ENCODE data around the gene HMGB4. TPM values are rescaled to one million over a fixed set of nuclear protein-coding genes. Genes with fewer than 3 reads are reported as not detected.

HMGB4 gene
- total RNA-seq, 1 donor from 2014 or later: not detected

- DNase-seq: no peak
These were observed 14.7 kb upstream of the HMGB4 start for GRCh38 chr1:33849211-33849610.

DNA sequence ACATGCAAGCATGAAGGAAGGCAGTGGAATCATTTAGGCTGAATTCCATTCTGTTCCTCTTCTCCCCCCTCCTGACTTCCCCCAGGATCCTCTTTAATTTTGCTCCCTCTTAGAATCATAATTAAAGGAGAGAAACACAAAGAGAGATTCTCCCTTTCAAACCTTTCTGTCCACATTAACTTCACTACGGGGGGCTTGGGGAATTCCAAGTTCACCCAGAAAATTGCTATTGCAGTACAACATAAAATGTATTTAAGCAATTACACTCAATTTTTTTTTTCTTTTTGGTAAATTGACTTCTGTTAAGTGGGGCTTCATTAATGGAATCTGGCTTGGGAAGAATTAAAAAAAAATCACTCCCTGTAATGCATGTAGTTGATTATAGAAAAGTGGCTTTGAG is 13.4 kb upstream of the HMGB4 start:
- no peak for DNase-seq

- DNase-seq: no peak
These were observed 11.2 kb upstream of the HMGB4 start for GRCh38 chr1:33852711-33853110.

GRCh38 chr1:33853431-33853830 is 10.4 kb upstream of the HMGB4 start:
- DNase-seq: no peak

DNA sequence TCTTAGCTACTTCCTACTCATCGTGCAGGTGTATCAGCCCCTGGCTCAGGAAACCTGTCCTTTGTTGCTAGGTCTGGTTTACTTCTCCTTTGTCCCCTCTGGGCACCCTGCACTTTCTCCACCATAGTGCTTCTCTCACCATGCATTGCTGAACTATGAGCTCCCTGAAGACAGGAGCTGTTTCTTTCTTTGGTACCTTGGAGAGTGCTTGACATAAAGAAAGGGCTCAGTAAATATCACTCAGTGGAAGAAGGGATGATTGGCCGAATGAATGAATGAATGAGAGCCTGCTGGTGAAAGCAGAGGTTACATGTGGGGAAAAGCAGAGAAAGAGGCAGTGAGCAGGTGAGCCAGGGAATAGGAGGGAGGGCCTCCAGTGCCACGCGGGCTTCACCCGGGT is 9.8 kb upstream of the HMGB4 start:
- DNase-seq: no peak

- no peak for DNase-seq
These were observed 3.2 kb upstream of the HMGB4 start for GRCh38 chr1:33860671-33861070.

- DNase-seq: no peak
These were observed 846 bp downstream of the HMGB4 start for GRCh38 chr1:33864460-33865389.

DNA sequence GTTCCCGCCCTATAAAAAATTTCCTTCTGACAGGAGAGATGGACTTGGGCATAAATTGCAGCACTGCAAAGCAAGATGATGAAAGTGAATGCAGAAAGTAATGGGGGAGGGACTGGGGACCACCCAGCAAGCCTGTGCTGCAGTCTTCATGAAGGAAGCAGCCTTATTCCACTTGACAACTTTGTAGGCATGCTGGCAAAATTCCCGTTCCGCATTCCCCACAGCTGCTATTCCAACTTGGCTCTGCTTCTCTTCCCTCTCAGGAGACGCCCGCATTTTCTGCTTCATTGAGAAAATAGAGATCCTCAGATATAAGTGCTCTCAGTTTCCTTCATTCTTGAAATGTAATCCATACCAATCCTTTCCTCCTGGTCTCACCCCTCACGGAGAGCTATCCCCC is 2.4 kb downstream of the HMGB4 start:
- no peak for DNase-seq

- DNase-seq: no peak
These were observed 3.8 kb downstream of the HMGB4 start for GRCh38 chr1:33867684-33868083.

DNA sequence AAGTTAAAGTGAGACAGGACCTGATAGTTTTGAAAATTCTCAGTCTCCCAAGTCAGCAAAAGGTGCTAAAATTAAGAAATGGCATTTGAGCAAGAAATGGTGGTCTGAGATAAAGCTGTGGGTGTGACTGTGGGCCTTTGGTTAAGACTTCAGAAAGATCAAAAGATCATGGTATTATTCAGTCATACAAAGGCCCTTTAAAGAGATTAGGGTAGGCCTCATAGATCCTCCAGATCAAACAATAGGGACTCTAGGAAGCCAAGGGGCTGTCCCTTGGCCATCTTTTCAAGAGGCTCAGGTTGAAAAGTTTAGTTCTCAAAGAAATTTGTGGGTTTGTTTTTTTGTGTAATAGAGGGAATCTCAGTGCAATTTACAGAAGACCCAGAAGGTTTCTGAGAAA is 8.4 kb downstream of the HMGB4 start:
- DNase-seq: no peak

DNA sequence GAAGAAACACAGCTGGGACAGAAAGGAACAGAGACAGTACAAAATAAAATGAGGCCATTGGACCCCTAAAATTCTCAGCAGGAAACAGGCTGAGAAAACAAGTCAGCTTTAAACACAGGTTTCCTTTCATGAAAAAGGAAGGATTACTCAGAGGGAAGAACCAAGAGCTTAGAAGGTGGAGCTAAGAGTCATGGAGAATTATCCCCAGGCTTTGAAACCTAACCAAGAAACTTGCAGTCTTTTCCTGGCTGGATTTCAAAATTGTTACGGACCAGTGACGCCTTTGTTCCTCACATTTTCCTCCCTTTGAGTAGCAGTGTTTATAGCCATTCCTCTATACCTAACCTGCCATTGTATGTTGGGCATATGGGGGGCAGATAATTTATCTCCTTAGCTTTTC is 8.8 kb downstream of the HMGB4 start:
- DNase-seq: no peak

- DNase-seq: no peak
These were observed 10.8 kb downstream of the HMGB4 start for GRCh38 chr1:33874636-33875035.

- no peak for DNase-seq
These were observed 12.0 kb downstream of the HMGB4 start for GRCh38 chr1:33875862-33876261.

DNA sequence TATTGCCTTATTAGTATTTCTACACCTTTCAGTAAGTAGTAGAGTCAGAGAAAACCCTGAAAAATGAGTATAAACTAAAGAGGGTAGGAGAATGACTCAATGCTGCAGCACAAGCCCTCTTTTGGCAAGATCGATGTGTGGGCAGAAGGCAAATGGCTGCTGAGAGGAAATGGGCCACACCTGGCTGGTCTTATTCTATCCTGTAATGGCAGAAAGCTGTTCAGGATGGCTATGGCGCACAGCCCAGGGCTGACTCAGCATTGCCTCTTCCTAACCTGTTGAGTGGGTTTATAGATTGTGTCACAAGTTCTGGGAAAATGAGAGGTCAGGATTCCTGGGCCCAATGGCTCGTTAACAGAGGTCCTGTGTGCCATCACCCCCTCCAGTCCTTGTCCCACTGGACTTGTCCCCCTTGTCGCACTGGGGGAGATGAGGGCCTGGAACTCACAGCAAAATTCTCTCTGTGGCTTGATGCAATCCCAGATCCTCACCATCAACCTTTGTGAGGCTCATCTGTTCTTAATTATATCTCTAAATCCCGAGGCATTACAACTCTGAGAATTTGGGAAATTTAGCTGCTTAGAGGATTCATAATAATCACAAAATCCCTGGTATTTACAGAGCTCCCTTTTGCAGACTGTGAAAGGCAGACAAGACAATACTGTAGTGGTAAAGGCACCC is 13.2 kb downstream of the HMGB4 start:
- no peak for DNase-seq

DNA sequence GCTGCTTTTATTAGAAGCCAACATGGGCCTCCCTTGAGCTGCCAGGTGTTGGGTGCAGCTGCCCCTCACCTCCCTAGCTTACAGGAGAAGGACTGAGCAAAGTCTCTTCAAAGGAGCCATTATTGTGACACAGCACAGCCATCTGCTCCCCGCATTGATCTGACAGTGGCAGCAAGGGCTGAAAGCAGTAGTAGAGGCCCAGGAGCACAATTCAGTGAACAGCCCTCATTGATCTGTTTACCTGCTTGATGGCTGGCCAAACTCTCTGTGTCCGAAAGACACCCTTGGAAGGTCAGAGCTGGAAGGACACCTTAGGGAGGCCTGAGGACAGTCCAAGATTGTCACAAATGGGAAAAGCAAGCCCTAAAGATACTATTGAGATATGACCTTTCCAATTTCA is 14.5 kb downstream of the HMGB4 start:
- DNase-seq: no peak

GRCh38 chr1:33880305-33880704 is 16.4 kb downstream of the HMGB4 start:
- DNase-seq: no peak

- DNase-seq: no peak
These were observed 22.6 kb downstream of the HMGB4 start for GRCh38 chr1:33886496-33886895.

GRCh38 chr1:33893147-33893830 is 29.4 kb downstream of the HMGB4 start:
- no peak for DNase-seq

DNA sequence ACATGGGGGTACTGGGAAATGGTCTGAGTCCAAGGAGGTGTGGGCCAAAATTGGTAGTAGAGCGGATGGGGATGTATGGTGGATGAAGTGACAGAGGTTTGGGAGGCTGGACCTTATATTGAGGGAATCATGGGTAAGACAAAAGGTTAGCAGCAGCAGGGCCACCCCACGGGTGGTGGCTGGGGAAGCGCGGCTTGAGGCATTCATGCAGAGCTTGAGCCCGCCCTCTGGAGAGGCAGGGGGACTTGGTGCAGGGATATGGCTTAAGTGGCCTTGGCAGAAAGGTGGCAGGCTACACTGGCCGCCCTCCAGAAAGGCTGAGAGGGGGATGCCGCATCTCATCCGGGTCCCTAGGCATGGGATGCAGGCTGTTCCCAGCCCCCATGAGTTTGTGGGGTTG is 31.5 kb downstream of the HMGB4 start:
- no peak for DNase-seq

GRCh38 chr1:33895976-33896375 is 32.1 kb downstream of the HMGB4 start:
- no peak for DNase-seq

DNA sequence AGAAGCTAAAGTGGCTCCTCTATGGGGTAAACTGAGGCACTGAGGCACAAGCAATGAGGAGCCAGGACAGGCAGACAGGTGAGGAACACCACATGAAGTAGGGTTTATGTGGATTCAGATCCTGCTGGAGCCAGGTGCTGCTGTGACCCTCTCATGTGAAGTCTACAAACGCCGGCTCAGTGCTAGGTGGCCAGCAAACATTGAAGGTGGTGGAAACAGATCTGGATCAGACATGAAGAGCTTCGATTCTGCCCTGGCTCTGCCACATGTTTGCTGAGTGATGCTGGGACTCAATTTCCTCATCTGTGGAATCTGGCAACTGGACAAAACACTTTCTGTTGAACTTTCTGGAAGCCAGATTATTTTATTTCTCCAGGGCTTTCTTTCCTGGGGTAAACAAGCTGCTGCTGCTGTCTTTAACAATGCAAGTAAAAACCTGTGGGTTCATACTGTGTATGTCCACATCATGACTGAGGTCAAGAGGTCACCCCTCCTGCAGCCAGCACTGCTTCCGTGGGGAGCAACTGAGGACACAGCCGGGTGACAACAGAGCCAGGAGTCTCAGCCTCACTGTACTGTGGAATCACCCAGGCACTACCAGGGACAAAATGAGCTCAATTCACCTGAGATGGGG is 33.3 kb downstream of the HMGB4 start:
- no peak for DNase-seq

GRCh38 chr1:33898406-33898805 is 34.5 kb downstream of the HMGB4 start:
- no peak for DNase-seq

GRCh38 chr1:33898881-33899280 is 35.0 kb downstream of the HMGB4 start:
- DNase-seq: no peak
